ENCODE results near the gene LY6G5C. TPM values are rescaled to one million over a fixed set of nuclear protein-coding genes. Genes with fewer than 3 reads are reported as not detected.

The LY6G5C gene
- total and polyA plus RNA-seq, 9 of the 15 experiments (the other 6 are each of a cell fraction or from before 2014, with no cell fraction given): 0.10 to 0.67 (median 0.46) TPM; not detected in 4

DNA sequence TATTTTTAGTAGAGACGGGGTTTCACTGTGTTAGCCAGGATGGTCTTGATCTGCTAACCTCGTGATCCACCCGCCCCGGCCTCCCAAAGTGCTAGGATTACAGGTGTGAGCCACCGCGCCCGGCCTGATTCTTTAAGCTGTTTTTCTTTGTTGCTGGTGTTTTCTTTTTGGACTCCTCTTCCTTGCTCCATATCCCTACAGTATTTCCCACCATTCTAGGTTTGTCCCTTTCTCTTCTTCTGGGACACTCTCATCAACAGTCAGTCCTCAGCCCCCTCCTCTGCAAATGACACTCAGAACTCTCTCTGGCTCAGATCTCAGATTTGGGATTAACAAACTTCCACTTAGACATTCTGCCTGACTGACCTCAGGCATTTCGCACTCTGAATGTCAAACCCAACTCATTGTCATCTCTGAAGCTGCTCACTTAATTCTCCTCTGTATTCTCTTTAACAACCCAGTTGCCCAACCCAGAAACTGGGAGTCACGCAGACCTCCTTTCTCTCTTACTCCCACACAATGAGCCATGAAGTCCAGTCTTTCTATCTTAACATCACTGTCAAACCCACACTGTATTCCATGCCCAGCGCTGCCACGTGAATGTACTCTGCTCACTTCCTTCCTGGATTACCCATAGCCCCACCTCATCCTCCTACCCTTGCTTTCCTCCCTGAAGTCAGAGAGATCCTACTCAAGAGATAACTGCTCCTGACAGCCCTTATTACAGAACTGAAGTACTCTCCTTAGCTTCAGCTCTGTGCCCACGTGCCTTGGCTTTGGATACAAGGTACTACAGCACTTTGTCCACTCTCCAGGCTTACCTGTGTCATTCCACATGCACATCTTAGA is 44.9 kb upstream of the LY6G5C start (continued):
- TF ChIP-seq, protein P1, sequence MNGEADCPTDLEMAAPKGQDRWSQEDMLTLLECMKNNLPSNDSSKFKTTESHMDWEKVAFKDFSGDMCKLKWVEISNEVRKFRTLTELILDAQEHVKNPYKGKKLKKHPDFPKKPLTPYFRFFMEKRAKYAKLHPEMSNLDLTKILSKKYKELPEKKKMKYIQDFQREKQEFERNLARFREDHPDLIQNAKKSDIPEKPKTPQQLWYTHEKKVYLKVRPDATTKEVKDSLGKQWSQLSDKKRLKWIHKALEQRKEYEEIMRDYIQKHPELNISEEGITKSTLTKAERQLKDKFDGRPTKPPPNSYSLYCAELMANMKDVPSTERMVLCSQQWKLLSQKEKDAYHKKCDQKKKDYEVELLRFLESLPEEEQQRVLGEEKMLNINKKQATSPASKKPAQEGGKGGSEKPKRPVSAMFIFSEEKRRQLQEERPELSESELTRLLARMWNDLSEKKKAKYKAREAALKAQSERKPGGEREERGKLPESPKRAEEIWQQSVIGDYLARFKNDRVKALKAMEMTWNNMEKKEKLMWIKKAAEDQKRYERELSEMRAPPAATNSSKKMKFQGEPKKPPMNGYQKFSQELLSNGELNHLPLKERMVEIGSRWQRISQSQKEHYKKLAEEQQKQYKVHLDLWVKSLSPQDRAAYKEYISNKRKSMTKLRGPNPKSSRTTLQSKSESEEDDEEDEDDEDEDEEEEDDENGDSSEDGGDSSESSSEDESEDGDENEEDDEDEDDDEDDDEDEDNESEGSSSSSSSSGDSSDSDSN (IDR thresholded peaks at IDR 0.05; ENCODE audit: borderline replicate concordance in 1 of 2, low read depth in 2 of 2, low read length in 2 of 2): no peak
- no peak for TF ChIP-seq SIN3B (IDR thresholded peaks at IDR 0.05; ENCODE audit: low read depth)
- no peak for TF ChIP-seq NR2C2 (CRISPR knock-in tag; IDR thresholded peaks at IDR 0.05)
- peak; percentile 51; the same call in 1 of the 2 replicates for TF ChIP-seq NR2C2 (tag; IDR thresholded peaks at IDR 0.05)
- no peak for TF ChIP-seq THRAP3 (IDR thresholded peaks at IDR 0.05; ENCODE audit: borderline replicate concordance)
- peak; percentile 56; the same call in 1 of the 2 replicates for TF ChIP-seq ZEB2 (IDR thresholded peaks at IDR 0.05)
- TF ChIP-seq YBX1 (IDR thresholded peaks at IDR 0.05): no peak
- TF ChIP-seq, protein P2, sequence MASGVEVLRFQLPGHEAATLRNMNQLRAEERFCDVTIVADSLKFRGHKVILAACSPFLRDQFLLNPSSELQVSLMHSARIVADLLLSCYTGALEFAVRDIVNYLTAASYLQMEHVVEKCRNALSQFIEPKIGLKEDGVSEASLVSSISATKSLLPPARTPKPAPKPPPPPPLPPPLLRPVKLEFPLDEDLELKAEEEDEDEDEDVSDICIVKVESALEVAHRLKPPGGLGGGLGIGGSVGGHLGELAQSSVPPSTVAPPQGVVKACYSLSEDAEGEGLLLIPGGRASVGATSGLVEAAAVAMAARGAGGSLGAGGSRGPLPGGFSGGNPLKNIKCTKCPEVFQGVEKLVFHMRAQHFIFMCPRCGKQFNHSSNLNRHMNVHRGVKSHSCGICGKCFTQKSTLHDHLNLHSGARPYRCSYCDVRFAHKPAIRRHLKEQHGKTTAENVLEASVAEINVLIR (CRISPR knock-in tag; IDR thresholded peaks at IDR 0.05): peak; percentile 48; the same call in 1 of the 2 replicates
- no peak for TF ChIP-seq MCM2 (IDR thresholded peaks at IDR 0.05; ENCODE audit: low read depth)
- no peak for TF ChIP-seq MEIS2 (IDR thresholded peaks at IDR 0.05; ENCODE audit: partially characterized antibody)
- peak; percentile 89 for TF ChIP-seq SMAD3 (CRISPR knock-in tag; conservative IDR thresholded peaks at IDR 0.05)
- TF ChIP-seq CEBPB (tag; IDR thresholded peaks at IDR 0.05): peak; percentile 67
- no peak for TF ChIP-seq ILF3 (IDR thresholded peaks at IDR 0.05; ENCODE audit: borderline replicate concordance)
- no peak for TF ChIP-seq SAP30 (IDR thresholded peaks at IDR 0.05; ENCODE audit: borderline replicate concordance, insufficient read depth, low read depth, low read length, poor library complexity, severe bottlenecking)
- no peak for TF ChIP-seq ZNF24 (IDR thresholded peaks at IDR 0.05)
- TF ChIP-seq KLF16 (IDR thresholded peaks at IDR 0.05): peak; percentile 39; the same call in 1 of the 2 replicates
- no peak for TF ChIP-seq ZKSCAN1 (IDR thresholded peaks at IDR 0.05; ENCODE audit: low read depth, low read length)
- no peak for TF ChIP-seq CBX5 (IDR thresholded peaks at IDR 0.05; ENCODE audit: borderline replicate concordance, low read depth)
- no peak for TF ChIP-seq ZNF282 (CRISPR knock-in tag; IDR thresholded peaks at IDR 0.05)
- TF ChIP-seq, protein P3, sequence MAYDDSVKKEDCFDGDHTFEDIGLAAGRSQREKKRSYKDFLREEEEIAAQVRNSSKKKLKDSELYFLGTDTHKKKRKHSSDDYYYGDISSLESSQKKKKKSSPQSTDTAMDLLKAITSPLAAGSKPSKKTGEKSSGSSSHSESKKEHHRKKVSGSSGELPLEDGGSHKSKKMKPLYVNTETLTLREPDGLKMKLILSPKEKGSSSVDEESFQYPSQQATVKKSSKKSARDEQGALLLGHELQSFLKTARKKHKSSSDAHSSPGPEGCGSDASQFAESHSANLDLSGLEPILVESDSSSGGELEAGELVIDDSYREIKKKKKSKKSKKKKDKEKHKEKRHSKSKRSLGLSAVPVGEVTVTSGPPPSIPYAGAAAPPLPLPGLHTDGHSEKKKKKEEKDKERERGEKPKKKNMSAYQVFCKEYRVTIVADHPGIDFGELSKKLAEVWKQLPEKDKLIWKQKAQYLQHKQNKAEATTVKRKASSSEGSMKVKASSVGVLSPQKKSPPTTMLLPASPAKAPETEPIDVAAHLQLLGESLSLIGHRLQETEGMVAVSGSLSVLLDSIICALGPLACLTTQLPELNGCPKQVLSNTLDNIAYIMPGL (CRISPR knock-in tag; IDR thresholded peaks at IDR 0.05): no peak; the same call in 1 of the 2 replicates
- no peak for TF ChIP-seq CBX3 (IDR thresholded peaks at IDR 0.05; ENCODE audit: borderline replicate concordance in 1 of 2, low read length in 2 of 2)
- 0 out of 2 replicates have a peak, but pooled peaks have one; percentile 84 for TF ChIP-seq ZNF174 (CRISPR knock-in tag; IDR thresholded peaks at IDR 0.05)
- no peak for TF ChIP-seq ZKSCAN3 (CRISPR knock-in tag; IDR thresholded peaks at IDR 0.05)
- no peak for TF ChIP-seq ARID1B (IDR thresholded peaks at IDR 0.05)
- TF ChIP-seq NFE2 (IDR thresholded peaks at IDR 0.05; ENCODE audit: low read depth): no peak
